HFFc6 (cell line): ENCODE measurements around the gene PALLD. TPM values are rescaled to one million over a fixed set of nuclear protein-coding genes. Genes with fewer than 3 reads are reported as not detected.

Experiments
- DNase-seq: peaks from one replicate; pipeline ENCODE4 v3.0.0-alpha.2; 2018
- H3K27ac Mint-ChIP-seq: 2 replicates; pipeline ENCODE4 v1.8.0; 2020; ENCODE audit warnings: mild to moderate bottlenecking, mixed read lengths
- H3K27me3 Mint-ChIP-seq: 2 replicates; pipeline ENCODE4 v1.8.0; 2021; ENCODE audit warnings: mild to moderate bottlenecking, moderate library complexity, mixed read lengths; ENCODE audit not compliant: insufficient read depth
- H3K36me3 Mint-ChIP-seq: 2 replicates; pipeline ENCODE4 v1.8.0; 2021; ENCODE audit warnings: low read depth, mixed read lengths
- H3K4me1 Mint-ChIP-seq: 2 replicates; pipeline ENCODE4 v1.8.0; 2020; ENCODE audit warnings: low read depth, mixed read lengths
- H3K4me3 Mint-ChIP-seq: 2 replicates; pipeline ENCODE4 v1.8.0; 2020; ENCODE audit warnings: mild to moderate bottlenecking, moderate library complexity, mixed read lengths
- H3K9me3 Mint-ChIP-seq: 2 replicates; pipeline ENCODE4 v1.8.0; 2020; ENCODE audit warnings: mild to moderate bottlenecking, mixed read lengths
- CTCF ChIP-seq: fragments of 200-600 bp; sonication (generic); IDR thresholded peaks from 2 replicates; pipeline ENCODE4 v1.5.0; 2021; ENCODE audit warnings: antibody characterized with exemption, mild to moderate bottlenecking
- total RNA-seq, 6 experiments: library from RNA; stranded (reverse); fragmentation: NEBNext Ultra II Directional; extraction: Animal tissue kit (Norgen Biotek cat#: 25700); gene quantifications; 2 replicates in 1 of 6; 3 replicates in 5 of 6; pipeline ENCODE4 v1.2.3, GENCODE V29; 2021

Gene PALLD
- total RNA-seq, 6 experiments from 2014 or later, result 72.6 to 163 (median 149) TPM

DNA sequence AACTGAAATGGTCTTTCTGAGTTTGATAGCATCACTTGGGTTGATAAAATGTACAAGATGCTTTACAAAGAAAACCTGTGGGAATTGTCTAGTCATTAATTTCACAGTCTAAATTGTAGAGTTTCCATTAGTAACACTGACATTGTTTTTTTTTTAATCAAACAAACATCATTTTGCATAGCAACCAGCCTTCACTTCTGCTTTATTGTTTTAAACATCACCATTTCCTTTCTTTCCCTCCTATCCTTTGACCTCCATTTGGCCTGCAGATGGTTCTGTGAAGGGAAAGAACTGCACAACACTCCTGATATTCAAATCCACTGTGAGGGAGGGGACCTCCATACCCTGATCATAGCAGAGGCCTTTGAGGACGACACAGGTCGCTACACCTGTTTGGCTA, 171.1 kb downstream of the PALLD start:
- Mint-ChIP-seq H3K9me3 (no peaks in the 10 kb centered on the region), H3K4me3 (no peak overlapping the region), H3K27ac (no peak overlapping the region), H3K27me3 (peaks cover 2% of the 10 kb centered on the region; the same call in 1 of the 2 replicates), H3K4me1 (peaks cover 34% of the 10 kb centered on the region), H3K36me3 (no peaks in the 10 kb centered on the region)
- no peak for TF ChIP-seq CTCF
- no peak for DNase-seq

DNA sequence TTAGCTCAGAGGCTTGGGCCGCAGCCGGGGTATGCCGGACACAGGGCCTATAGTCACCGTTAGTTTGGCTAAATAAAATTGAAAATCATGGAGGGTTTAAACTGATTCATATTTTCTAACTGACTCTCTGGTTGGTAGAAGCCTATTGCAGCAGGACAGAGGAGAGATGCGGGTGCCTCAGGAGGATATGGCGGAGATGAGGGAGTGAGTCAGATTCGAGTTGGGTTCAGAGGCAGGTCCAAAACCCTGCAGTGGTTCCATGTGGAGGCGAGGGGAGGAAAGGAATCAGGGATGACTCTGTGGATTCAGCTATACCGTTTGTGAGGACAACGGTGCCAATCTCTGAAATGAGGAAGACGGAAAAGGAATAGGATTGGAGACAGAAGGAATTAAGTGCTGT, 176.6 kb downstream of the PALLD start:
- TF ChIP-seq CTCF, result no peak
- Mint-ChIP-seq H3K4me1 (no peaks in the 10 kb centered on the region), H3K4me3 (no peak overlapping the region), H3K9me3 (no peaks in the 10 kb centered on the region), H3K27ac (no peak overlapping the region), H3K27me3 (peaks cover 4% of the 10 kb centered on the region; the same call in 1 of the 2 replicates), H3K36me3 (no peaks in the 10 kb centered on the region)
- DNase-seq, result no peak

GRCh38 chr4:168674077-168674747, 177.4 kb downstream of the PALLD start:
- no peak for DNase-seq
- Mint-ChIP-seq H3K27ac (no peak overlapping the region), H3K4me1 (peaks cover under 1% of the 10 kb centered on the region; the same call in 1 of the 2 replicates), H3K27me3 (peaks cover 4% of the 10 kb centered on the region; the same call in 1 of the 2 replicates), H3K9me3 (no peaks in the 10 kb centered on the region), H3K36me3 (no peaks in the 10 kb centered on the region), H3K4me3 (no peak overlapping the region)
- TF ChIP-seq CTCF, result no peak

DNA sequence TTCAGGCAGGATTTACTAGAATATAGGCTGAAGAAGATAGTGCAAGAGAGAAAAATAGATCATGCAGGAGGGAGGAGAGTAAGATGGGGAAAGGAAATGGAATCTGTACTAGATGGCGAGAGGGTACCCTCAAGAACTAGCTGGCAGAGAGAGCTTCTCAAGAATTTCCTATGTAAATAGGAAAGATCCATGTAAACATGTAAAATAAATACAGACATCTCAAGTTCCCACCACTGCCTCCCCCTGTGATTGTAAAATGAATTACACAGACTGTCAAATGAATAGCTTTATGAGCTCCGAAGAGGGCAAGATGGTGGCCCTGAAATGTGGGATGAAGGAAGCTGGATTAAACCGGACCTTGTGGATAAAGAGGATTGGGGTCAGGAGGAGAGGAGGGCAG, 178.0 kb downstream of the PALLD start:
- H3K4me1 Mint-ChIP-seq, result peaks cover 7% of the 10 kb centered on the region
- DNase-seq, result no peak
- H3K27ac Mint-ChIP-seq, result no peak overlapping the region
- no peak overlapping the region for H3K4me3 Mint-ChIP-seq
- no peaks in the 10 kb centered on the region for H3K36me3 Mint-ChIP-seq
- H3K9me3 Mint-ChIP-seq, result no peaks in the 10 kb centered on the region
- no peak for TF ChIP-seq CTCF
- H3K27me3 Mint-ChIP-seq, result peaks cover 4% of the 10 kb centered on the region; the same call in 1 of the 2 replicates

DNA sequence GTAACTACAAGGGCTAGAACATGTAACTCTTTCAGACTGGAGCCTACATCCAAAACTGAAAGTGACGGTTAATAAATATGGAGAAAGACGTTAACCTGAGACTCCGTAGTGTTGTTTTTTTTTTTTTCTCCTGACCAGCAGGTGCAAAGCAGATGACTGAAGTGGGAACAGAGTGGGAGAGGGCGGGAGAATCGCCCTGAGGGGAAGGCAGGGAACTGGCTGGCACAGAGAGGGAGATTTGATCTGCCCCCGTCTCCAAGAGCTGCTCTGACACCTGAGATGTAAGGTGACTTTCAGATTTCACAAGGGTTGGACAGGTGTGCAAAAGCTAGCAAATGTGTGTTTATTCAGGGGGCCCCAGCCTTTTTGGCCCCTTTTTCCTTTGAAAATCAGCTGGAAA, 180.2 kb downstream of the PALLD start:
- Mint-ChIP-seq H3K4me1 (peaks cover 8% of the 10 kb centered on the region), H3K27ac (no peak overlapping the region), H3K27me3 (peaks cover 4% of the 10 kb centered on the region; the same call in 1 of the 2 replicates), H3K36me3 (no peaks in the 10 kb centered on the region), H3K4me3 (no peak overlapping the region), H3K9me3 (no peaks in the 10 kb centered on the region)
- no peak for TF ChIP-seq CTCF
- DNase-seq, result no peak
